Activated B cell treated with CpG ODN at 0.5 μM for 24 hours (primary cell): ENCODE data around the gene CHCHD1. TPM values are rescaled to one million over a fixed set of nuclear protein-coding genes. Genes with fewer than 3 reads are reported as not detected.

Experiments
- ATAC-seq: fragments of 200-7000 bp; cut with Tn5 transposase; one replicate; pipeline ENCODE4 v1.10.0; 2021; ENCODE audit warnings: low read depth, mild to moderate bottlenecking, moderate library complexity
- CTCF ChIA-PET: fragments of 350-600 bp; sonication (Branson Sonifier 250); formaldehyde crosslinking; loops from one replicate; lab custom pipeline; 2021; ENCODE audit warnings: antibody characterized with exemption; lab: Charles Lee
- POLR2A ChIA-PET: fragments of 350-600 bp; sonication (Branson Sonifier 250); formaldehyde crosslinking; loops from one replicate; lab custom pipeline; 2021; ENCODE audit warnings: antibody characterized with exemption; lab: Charles Lee
- DNase-seq: peaks from one replicate; pipeline ENCODE4 v3.0.0; 2022
- H3K27ac Mint-ChIP-seq: one replicate; pipeline ENCODE4 v1.8.0; 2020; ENCODE audit warnings: mixed read lengths
- H3K27me3 Mint-ChIP-seq: one replicate; pipeline ENCODE4 v1.8.0; 2021; ENCODE audit warnings: mixed read lengths
- H3K36me3 Mint-ChIP-seq: one replicate; pipeline ENCODE4 v1.8.0; 2021; ENCODE audit warnings: low read depth, mixed read lengths
- H3K4me1 Mint-ChIP-seq: one replicate; pipeline ENCODE4 v1.8.0; 2021; ENCODE audit warnings: mixed read lengths
- H3K4me3 Mint-ChIP-seq: one replicate; pipeline ENCODE4 v1.8.0; 2020; ENCODE audit warnings: mild to moderate bottlenecking, mixed read lengths
- H3K9me3 Mint-ChIP-seq: one replicate; pipeline ENCODE4 v1.8.0; 2020; ENCODE audit warnings: mixed read lengths
- CTCF ChIP-seq: fragments of 200-600 bp; IDR thresholded peaks from one replicate; pipeline ENCODE4 v1.8.0; 2022; ENCODE audit warnings: antibody characterized with exemption, mild to moderate bottlenecking
- intact Hi-C: fragments of 100-400 bp; cut with micrococcal nuclease; formaldehyde crosslinking; loops from one replicate; pipeline ENCODE4 v1.15.1; 2024
- total RNA-seq: library from RNA; stranded (reverse); gene quantifications from 2 replicates; pipeline ENCODE4 v1.2.3, GENCODE V29; 2022

Gene CHCHD1
- total RNA-seq, 1 donor from 2014 or later: 19.3 TPM

DNA sequence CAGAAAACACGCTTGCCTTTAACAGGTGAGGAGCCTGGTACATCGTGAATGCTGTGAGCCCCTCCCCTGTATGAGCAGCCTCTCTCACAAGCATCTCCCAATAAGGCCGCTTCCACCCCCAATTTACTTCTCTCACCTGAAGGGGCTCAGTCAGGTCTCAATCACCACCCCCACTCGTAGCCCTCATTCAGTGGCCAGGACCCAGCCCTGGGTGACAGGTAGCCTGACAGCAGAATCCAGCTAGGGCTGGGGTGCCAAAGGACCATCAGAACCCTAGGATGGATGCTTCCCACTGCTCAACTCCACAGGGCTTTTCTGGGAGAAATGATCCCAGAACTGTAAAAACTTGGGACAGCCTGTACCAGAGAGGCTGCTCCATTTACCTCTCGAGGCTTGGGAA, 36.0 kb downstream of the CHCHD1 start:
- H3K27me3 Mint-ChIP-seq: no peaks in the 10 kb centered on the region
- no peak overlapping the region for H3K27ac Mint-ChIP-seq
- peaks cover 41% of the 10 kb centered on the region for H3K36me3 Mint-ChIP-seq
- H3K4me3 Mint-ChIP-seq: no peak overlapping the region
- no peaks in the 10 kb centered on the region for H3K9me3 Mint-ChIP-seq
- intact Hi-C loops: loop anchor here (10.0 kb wide), 1 partner anchor 193 kb away; no protein-coding TSS in a partner anchor
- DNase-seq (no peak), ATAC-seq (no peak)
- no peaks in the 10 kb centered on the region for H3K4me1 Mint-ChIP-seq
- ChIA-PET POLR2A (no interaction called here), CTCF (no interaction called here)
- TF ChIP-seq CTCF: no peak

DNA sequence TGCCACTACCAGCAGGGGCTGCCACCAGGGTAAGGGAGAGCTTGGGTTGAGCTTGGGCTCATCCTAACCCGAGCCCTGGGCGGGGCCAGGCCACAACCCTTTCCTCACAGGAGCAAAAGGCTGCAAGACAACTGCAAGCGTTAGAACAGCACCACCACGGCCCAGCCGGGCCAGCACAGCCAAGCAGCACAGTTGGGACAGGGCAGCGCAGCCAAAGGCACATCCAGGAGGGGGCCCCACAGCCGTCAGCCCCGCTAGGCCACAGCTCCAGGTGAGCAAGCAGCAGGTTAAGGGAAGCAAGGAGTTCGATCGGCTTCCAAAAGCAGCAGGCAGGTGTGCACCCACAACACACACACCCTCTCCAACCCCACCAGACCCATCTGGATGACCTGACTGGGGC, 36.6 kb downstream of the CHCHD1 start:
- intact Hi-C loops: loop anchor here (10.0 kb wide), 1 partner anchor 194 kb away; no protein-coding TSS in a partner anchor
- H3K36me3 Mint-ChIP-seq: peaks cover 41% of the 10 kb centered on the region
- ATAC-seq (no peak), DNase-seq (no peak)
- TF ChIP-seq CTCF: no peak
- no peaks in the 10 kb centered on the region for H3K9me3 Mint-ChIP-seq
- no peaks in the 10 kb centered on the region for H3K27me3 Mint-ChIP-seq
- POLR2A ChIA-PET: no interaction called here
- H3K4me1 Mint-ChIP-seq: no peaks in the 10 kb centered on the region
- H3K27ac Mint-ChIP-seq: no peak overlapping the region
- no peak overlapping the region for H3K4me3 Mint-ChIP-seq
- CTCF ChIA-PET: no interaction called here

DNA sequence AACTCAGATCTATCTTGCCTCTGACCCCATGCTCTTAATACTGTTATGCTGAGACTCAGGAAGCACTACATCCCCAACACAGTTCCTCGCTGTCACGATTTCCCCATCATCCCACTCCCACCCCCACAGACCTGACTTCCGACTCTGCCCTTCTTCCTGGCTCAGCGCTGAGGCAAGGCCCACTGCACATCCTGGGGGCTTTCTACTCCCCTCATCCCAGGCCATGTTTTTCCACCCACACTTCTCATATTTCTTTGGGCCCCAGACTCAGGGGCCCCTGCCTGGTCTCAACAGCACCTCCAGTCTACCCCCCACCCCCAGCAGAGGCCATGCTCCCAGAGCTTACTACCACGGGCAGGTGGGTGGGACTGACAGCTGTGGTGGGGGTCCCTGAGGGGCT, 37.2 kb downstream of the CHCHD1 start:
- ATAC-seq (no peak), DNase-seq (no peak)
- H3K27me3 Mint-ChIP-seq: no peaks in the 10 kb centered on the region
- TF ChIP-seq CTCF: no peak
- CTCF ChIA-PET: no interaction called here
- no peaks in the 10 kb centered on the region for H3K4me1 Mint-ChIP-seq
- H3K27ac Mint-ChIP-seq: no peak overlapping the region
- no peak overlapping the region for H3K4me3 Mint-ChIP-seq
- intact Hi-C loops: loop anchor here (10.0 kb wide), 1 partner anchor 194 kb away; no protein-coding TSS in a partner anchor
- peaks cover 43% of the 10 kb centered on the region for H3K36me3 Mint-ChIP-seq
- H3K9me3 Mint-ChIP-seq: no peaks in the 10 kb centered on the region
- POLR2A ChIA-PET: no interaction called here

- CTCF ChIA-PET: no interaction called here
- Mint-ChIP-seq H3K27me3 (no peaks in the 10 kb centered on the region), H3K4me1 (no peaks in the 10 kb centered on the region), H3K36me3 (peaks cover 46% of the 10 kb centered on the region), H3K9me3 (no peaks in the 10 kb centered on the region), H3K4me3 (no peak overlapping the region), H3K27ac (peak overlapping the region; percentile 41)
- POLR2A ChIA-PET: no interaction called here
- no peak for DNase-seq
- intact Hi-C loops: loop anchor here (10.0 kb wide), 1 partner anchor 195 kb away; no protein-coding TSS in a partner anchor
- no peak for TF ChIP-seq CTCF
- no peak for ATAC-seq
Measured at GRCh38 chr10:73819513-73820093, 37.8 kb downstream of the CHCHD1 start.

DNA sequence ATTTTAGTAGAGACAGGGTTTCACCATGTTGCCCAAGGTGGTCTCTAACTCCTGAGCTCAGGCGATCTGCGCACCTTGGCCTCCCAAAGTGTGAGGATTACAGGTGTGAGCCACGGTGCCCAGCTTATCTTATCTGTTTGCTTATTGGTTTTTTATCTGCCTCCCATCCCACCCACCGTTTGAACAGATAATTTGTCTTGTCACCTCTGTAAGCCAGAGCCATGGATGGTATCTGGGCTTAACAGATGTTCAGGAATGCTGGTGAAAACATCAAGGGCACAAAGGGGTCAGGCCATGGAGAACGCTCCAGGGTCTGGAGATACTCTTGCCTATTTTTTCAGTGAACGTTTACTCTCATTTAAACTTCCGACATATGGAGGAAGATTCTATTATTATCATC, 41.5 kb downstream of the CHCHD1 start:
- Mint-ChIP-seq H3K9me3 (no peaks in the 10 kb centered on the region), H3K36me3 (peaks cover 45% of the 10 kb centered on the region), H3K27ac (no peak overlapping the region), H3K4me1 (no peaks in the 10 kb centered on the region), H3K27me3 (no peaks in the 10 kb centered on the region), H3K4me3 (no peak overlapping the region)
- TF ChIP-seq CTCF: no peak
- ChIA-PET POLR2A (no interaction called here), CTCF (no interaction called here)
- DNase-seq (no peak), ATAC-seq (no peak)
- intact Hi-C loops: no loop called here
